Mesenchymal stem cell (in vitro differentiated cells and primary cell): ENCODE data around the gene SIK3.
A peak's percentile ranks its signal among the peaks of the same experiment; 100 is the strongest.

ENCODE experiments used
- DNase-seq: peaks from one replicate; pipeline ENCODE4 v3.0.0-alpha.2; 2013
- H2AFZ ChIP-seq: one replicate; pipeline ENCODE4 v1.6.1; 2013; ENCODE audit warnings: low read depth, mild to moderate bottlenecking, control low read depth, inconsistent platforms, low read length, moderate library complexity
- H2AK5ac ChIP-seq: 2 replicates; pipeline ENCODE4 v1.6.1; 2013; ENCODE audit warnings: low read length, moderate library complexity, mild to moderate bottlenecking, inconsistent platforms; ENCODE audit not compliant: severe bottlenecking
- H2BK120ac ChIP-seq: one replicate; pipeline ENCODE4 v1.6.1; 2013; ENCODE audit warnings: low read depth, mild to moderate bottlenecking, inconsistent platforms, low read length, moderate library complexity
- H2BK12ac ChIP-seq, 2 experiments: one replicate each; pipeline ENCODE4 v1.6.1; 2013; ENCODE audit warnings: inconsistent platforms in 2 of 2, low read length in 2 of 2, mild to moderate bottlenecking in 2 of 2, moderate library complexity in 2 of 2, control low read depth in 1 of 2
- H2BK15ac ChIP-seq: one replicate; pipeline ENCODE4 v1.6.1; 2013; ENCODE audit warnings: mild to moderate bottlenecking, low read depth, inconsistent platforms; ENCODE audit not compliant: poor library complexity, severe bottlenecking
- H2BK5ac ChIP-seq: 2 replicates; pipeline ENCODE4 v1.6.1; 2013; ENCODE audit warnings: low read depth, mild to moderate bottlenecking, low read length, control low read depth, inconsistent platforms; ENCODE audit not compliant: poor library complexity, severe bottlenecking
- H3K14ac ChIP-seq, 2 experiments: one replicate each; pipeline ENCODE4 v1.6.1; 2013; ENCODE audit warnings: inconsistent platforms in 2 of 2, low read length in 2 of 2, control low read depth in 1 of 2, mild to moderate bottlenecking in 1 of 2, moderate library complexity in 1 of 2
- H3K18ac ChIP-seq, 2 experiments: one replicate each; pipeline ENCODE4 v1.6.1; 2013; ENCODE audit warnings: inconsistent platforms in 2 of 2, low read length in 2 of 2, control low read depth in 1 of 2, low read depth in 1 of 2, mild to moderate bottlenecking in 1 of 2
- H3K23ac ChIP-seq, 2 experiments: one replicate each; pipeline ENCODE4 v1.6.1; 2013; ENCODE audit warnings: inconsistent platforms in 2 of 2, low read length in 2 of 2, mild to moderate bottlenecking in 2 of 2, moderate library complexity in 2 of 2, control low read depth in 1 of 2
- H3K27ac ChIP-seq: 2 replicates; pipeline ENCODE4 v1.5.1; 2013; ENCODE audit warnings: mild to moderate bottlenecking, moderate library complexity, low read length, control low read depth, inconsistent platforms; ENCODE audit not compliant: poor library complexity, severe bottlenecking
- H3K27me3 ChIP-seq, 2 experiments: 2 replicates each; pipeline versions ENCODE4 v1.6.1 to v1.7.0; 2013; ENCODE audit warnings: low read length in 2 of 2, mild to moderate bottlenecking in 2 of 2, moderate library complexity in 2 of 2, control low read depth in 1 of 2, inconsistent platforms in 1 of 2; ENCODE audit not compliant: control insufficient read depth in 1 of 2, insufficient read depth in 1 of 2
- H3K36me3 ChIP-seq, 2 experiments: 2 replicates each; pipeline versions ENCODE4 v1.6.1 to v1.7.0; 2013; ENCODE audit warnings: low read length in 2 of 2, control low read depth in 1 of 2, inconsistent platforms in 1 of 2, low read depth in 1 of 2, mild to moderate bottlenecking in 1 of 2; ENCODE audit not compliant: insufficient read depth in 2 of 2, control insufficient read depth in 1 of 2
- H3K4ac ChIP-seq, 2 experiments: one replicate each; pipeline ENCODE4 v1.6.1; 2013; ENCODE audit warnings: inconsistent platforms in 2 of 2, low read length in 2 of 2, mild to moderate bottlenecking in 2 of 2, moderate library complexity in 2 of 2, control low read depth in 1 of 2, low read depth in 1 of 2
- H3K4me1 ChIP-seq: 2 replicates; pipeline ENCODE4 v1.6.1; 2013; ENCODE audit warnings: low read depth, low read length, control low read depth; ENCODE audit not compliant: control insufficient read depth, insufficient read depth
- H3K4me2 ChIP-seq: 2 replicates; pipeline ENCODE4 v1.6.1; 2013; ENCODE audit warnings: low read length, mild to moderate bottlenecking, inconsistent platforms; ENCODE audit not compliant: poor library complexity, severe bottlenecking
- H3K4me3 ChIP-seq, 2 experiments: 2 replicates each; pipeline versions ENCODE4 v1.5.1 to v1.7.0; 2013; ENCODE audit warnings: low read length in 2 of 2, mild to moderate bottlenecking in 2 of 2, control low read depth in 1 of 2, low read depth in 1 of 2; ENCODE audit not compliant: insufficient read depth in 1 of 2
- H3K79me1 ChIP-seq: replicated peaks from 2 replicates; pipeline ENCODE4 v1.6.1; 2013; ENCODE audit warnings: mild to moderate bottlenecking, control low read depth, low read length, inconsistent platforms; ENCODE audit not compliant: poor library complexity, severe bottlenecking
- H3K9ac ChIP-seq: 2 replicates; pipeline ENCODE4 v1.7.0; 2013; ENCODE audit warnings: mild to moderate bottlenecking, low read length, moderate library complexity
- H3K9me3 ChIP-seq: 2 replicates; pipeline ENCODE4 v1.7.0; 2013; ENCODE audit warnings: mild to moderate bottlenecking, low read length; ENCODE audit not compliant: control insufficient read depth
- H4K8ac ChIP-seq: one replicate; pipeline ENCODE4 v1.6.1; 2013; ENCODE audit warnings: inconsistent platforms, mild to moderate bottlenecking, low read length, moderate library complexity
- H4K91ac ChIP-seq: one replicate; pipeline ENCODE4 v1.6.1; 2013; ENCODE audit warnings: mild to moderate bottlenecking, low read length, inconsistent platforms
- WGBS: methylation state at CpG from one replicate; pipeline ENCODE4 v1.1.7; 2013; ENCODE audit warnings: mixed read lengths; 5-methylcytosine and 5-hydroxymethylcytosine counted together

SIK3 gene

DNA sequence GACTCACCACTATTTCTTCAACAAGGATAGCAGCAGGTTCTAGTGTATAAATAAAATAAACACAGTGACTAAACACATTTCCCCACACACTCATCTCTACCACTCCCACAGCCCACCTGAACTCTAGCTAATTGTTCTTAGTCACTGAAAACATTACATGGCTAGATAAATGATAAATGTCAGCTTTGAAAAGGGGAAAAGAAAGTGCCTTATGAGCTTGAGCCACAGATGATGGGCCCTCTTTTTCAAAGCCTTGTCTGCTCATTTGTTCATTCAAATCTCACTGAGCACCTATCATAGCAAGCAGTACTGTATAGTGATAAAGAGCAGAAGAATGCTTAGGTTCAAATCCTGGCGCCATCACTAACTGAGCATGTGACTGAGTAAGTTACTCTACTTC lies 58.3 kb downstream of the SIK3 start:
- Histone ChIP-seq H3K9me3 (no peaks in the 10 kb centered on the region), H3K4me3 (no peak overlapping the region), H3K18ac (no peak overlapping the region), H3K9ac (no peak overlapping the region), H2BK15ac (no peak overlapping the region), H4K91ac (no peak overlapping the region), H3K14ac (no peak overlapping the region), H2BK5ac (no peak overlapping the region), H3K4ac (no peak overlapping the region), H2AK5ac (no peak overlapping the region), H4K8ac (no peak overlapping the region), H3K4me2 (no peak overlapping the region), H2BK120ac (no peak overlapping the region), H3K79me1 (peaks cover 16% of the 10 kb centered on the region), H3K27ac (no peak overlapping the region), H3K23ac (no peak overlapping the region), H3K4me1 (peaks cover 2% of the 10 kb centered on the region), H3K27me3 (no peaks in the 10 kb centered on the region), H2AFZ (no peak overlapping the region), H3K36me3 (no peaks in the 10 kb centered on the region), H2BK12ac (no peak overlapping the region)
- WGBS, result 100% methylated on average over 1 of the region's 1 CpG
- no peak for DNase-seq

GRCh38 chr11:117039270-117039669 lies 59.0 kb downstream of the SIK3 start:
- no peak overlapping the region for H2BK120ac ChIP-seq
- H3K79me1 ChIP-seq, result peaks cover 14% of the 10 kb centered on the region
- H3K9ac ChIP-seq, result no peak overlapping the region
- DNase-seq, result no peak
- H4K91ac ChIP-seq, result no peak overlapping the region
- H2BK12ac ChIP-seq, result no peak overlapping the region
- no peak overlapping the region for H2BK5ac ChIP-seq
- H3K27ac ChIP-seq, result no peak overlapping the region
- no peak overlapping the region for H3K4me3 ChIP-seq
- H3K4ac ChIP-seq, result no peak overlapping the region
- no peak overlapping the region for H4K8ac ChIP-seq
- H3K4me2 ChIP-seq, result no peak overlapping the region
- H3K23ac ChIP-seq, result no peak overlapping the region
- no peaks in the 10 kb centered on the region for H3K9me3 ChIP-seq
- no peak overlapping the region for H2BK15ac ChIP-seq
- no peak overlapping the region for H2AK5ac ChIP-seq
- no peaks in the 10 kb centered on the region for H3K27me3 ChIP-seq
- no peaks in the 10 kb centered on the region for H3K4me1 ChIP-seq
- WGBS, result 100% methylated on average over 1 of the region's 3 CpGs
- H3K36me3 ChIP-seq, result no peaks in the 10 kb centered on the region
- no peak overlapping the region for H3K18ac ChIP-seq
- no peak overlapping the region for H2AFZ ChIP-seq
- H3K14ac ChIP-seq, result no peak overlapping the region

DNA sequence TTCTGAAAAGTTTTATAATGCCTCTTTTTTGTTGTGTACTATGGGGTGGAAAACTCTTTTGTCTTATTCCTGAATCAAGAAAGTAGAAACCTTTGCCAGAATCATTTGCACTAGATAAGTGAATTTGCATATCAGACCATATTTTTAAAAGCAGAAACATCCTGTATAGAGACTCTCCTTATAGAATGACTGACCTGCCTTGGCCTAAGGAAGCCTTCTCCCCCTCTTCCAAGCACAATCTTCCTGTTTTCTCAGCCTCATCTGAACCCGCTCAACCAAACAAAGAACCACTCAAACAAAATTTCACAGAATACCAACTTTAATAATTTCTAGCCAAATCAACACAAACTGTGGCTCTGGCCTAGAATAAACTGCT lies 60.3 kb downstream of the SIK3 start:
- no peak overlapping the region for H4K8ac ChIP-seq
- no peak overlapping the region for H3K27ac ChIP-seq
- whole genome bisulfite sequencing, result 96% methylated on average over 1 of the region's 1 CpG

DNA sequence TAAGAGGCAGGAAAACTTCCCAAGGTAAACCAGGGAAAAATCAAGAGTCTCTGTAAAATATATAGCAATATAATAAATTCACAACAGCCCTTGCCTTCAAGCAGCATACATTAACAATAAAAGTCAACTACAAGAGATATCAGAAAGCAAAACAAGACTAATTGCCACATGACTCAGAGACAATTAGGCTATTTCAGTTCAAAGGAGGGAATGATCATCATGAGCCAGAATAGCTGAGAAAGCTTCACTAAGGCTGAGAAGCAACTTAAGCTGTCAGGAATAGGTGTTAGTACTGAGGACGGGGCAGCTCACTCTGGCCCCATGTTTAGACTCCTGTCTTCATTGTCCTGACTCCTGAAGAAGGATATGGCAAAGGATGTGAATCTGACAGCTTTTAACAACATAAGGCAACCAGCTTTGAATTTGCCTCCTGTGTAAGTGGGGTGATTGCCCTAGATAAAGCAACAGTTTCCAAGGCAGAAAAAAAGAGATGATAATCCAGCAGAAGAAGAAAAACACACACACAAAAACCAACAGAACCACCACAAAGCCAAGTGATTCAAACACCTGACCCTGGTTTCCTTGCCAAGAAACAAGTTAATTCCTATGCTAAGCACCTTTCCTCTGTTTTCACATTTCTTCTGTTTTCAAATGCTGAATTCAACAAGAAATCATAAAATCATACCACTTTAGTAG lies 60.8 kb downstream of the SIK3 start:
- Histone ChIP-seq H3K14ac (no peak overlapping the region), H2BK15ac (no peak overlapping the region), H3K4me2 (no peak overlapping the region), H3K9me3 (no peaks in the 10 kb centered on the region), H2AFZ (no peak overlapping the region), H3K4me3 (no peak overlapping the region), H3K36me3 (no peaks in the 10 kb centered on the region), H3K23ac (no peak overlapping the region), H2AK5ac (no peak overlapping the region), H4K91ac (no peak overlapping the region), H3K79me1 (peaks cover 13% of the 10 kb centered on the region), H4K8ac (no peak overlapping the region), H2BK12ac (no peak overlapping the region), H3K4ac (no peak overlapping the region), H3K27ac (no peak overlapping the region), H3K9ac (no peak overlapping the region), H2BK5ac (no peak overlapping the region), H3K4me1 (no peaks in the 10 kb centered on the region), H3K18ac (no peak overlapping the region), H2BK120ac (no peak overlapping the region), H3K27me3 (no peaks in the 10 kb centered on the region)
- 100% methylated on average over 1 of the region's 1 CpG for WGBS
- DNase-seq, result peak; percentile 39

More for the DNA sequence above, 60.3 kb downstream of the SIK3 start:
- Histone ChIP-seq H2BK5ac (no peak overlapping the region), H3K18ac (no peak overlapping the region), H2BK15ac (no peak overlapping the region), H3K23ac (no peak overlapping the region), H2AK5ac (no peak overlapping the region), H3K36me3 (no peaks in the 10 kb centered on the region), H4K91ac (no peak overlapping the region), H3K27me3 (no peaks in the 10 kb centered on the region), H2BK12ac (no peak overlapping the region), H3K79me1 (peaks cover 13% of the 10 kb centered on the region), H3K4ac (no peak overlapping the region), H3K9ac (no peak overlapping the region), H3K14ac (no peak overlapping the region), H2BK120ac (no peak overlapping the region), H2AFZ (no peak overlapping the region), H3K4me2 (no peak overlapping the region), H3K4me1 (no peaks in the 10 kb centered on the region), H3K4me3 (no peak overlapping the region), H3K9me3 (no peaks in the 10 kb centered on the region)
- no peak for DNase-seq
